ENCODE results near the gene MAP3K5.

GRCh38 chr6:136673571-136673970 is 118.7 kb downstream of the MAP3K5 start:
- TF ChIP-seq TAF1 (IDR thresholded peaks at IDR 0.05; ENCODE audit: borderline replicate concordance, insufficient read depth, low read length) (no peak), REST (IDR thresholded peaks at IDR 0.05; ENCODE audit: insufficient read depth in 1 of 2, low read depth in 2 of 2, low read length in 2 of 2) (no peak), POLR2AphosphoS5 (IDR thresholded peaks at IDR 0.05; ENCODE audit: low read depth, low read length) (no peak)
